Erythroblast (primary cell): Measurements from ENCODE around the gene COL6A3.

Experiments
- DNase-seq, 2 experiments: peaks; one replicate each; lab custom pipeline; 2025; lab: John Stamatoyannopoulos, UW
- GATA1 ChIP-seq: IDR thresholded peaks from 2 replicates; pipeline ENCODE4 v1.6.1; 2011; ENCODE audit warnings: low read depth, mild to moderate bottlenecking, control low read depth, low read length, moderate library complexity
- POLR2A ChIP-seq: IDR thresholded peaks from 2 replicates; pipeline ENCODE4 v1.6.1; 2011; ENCODE audit warnings: mild to moderate bottlenecking, low read length

COL6A3 gene, protein sequence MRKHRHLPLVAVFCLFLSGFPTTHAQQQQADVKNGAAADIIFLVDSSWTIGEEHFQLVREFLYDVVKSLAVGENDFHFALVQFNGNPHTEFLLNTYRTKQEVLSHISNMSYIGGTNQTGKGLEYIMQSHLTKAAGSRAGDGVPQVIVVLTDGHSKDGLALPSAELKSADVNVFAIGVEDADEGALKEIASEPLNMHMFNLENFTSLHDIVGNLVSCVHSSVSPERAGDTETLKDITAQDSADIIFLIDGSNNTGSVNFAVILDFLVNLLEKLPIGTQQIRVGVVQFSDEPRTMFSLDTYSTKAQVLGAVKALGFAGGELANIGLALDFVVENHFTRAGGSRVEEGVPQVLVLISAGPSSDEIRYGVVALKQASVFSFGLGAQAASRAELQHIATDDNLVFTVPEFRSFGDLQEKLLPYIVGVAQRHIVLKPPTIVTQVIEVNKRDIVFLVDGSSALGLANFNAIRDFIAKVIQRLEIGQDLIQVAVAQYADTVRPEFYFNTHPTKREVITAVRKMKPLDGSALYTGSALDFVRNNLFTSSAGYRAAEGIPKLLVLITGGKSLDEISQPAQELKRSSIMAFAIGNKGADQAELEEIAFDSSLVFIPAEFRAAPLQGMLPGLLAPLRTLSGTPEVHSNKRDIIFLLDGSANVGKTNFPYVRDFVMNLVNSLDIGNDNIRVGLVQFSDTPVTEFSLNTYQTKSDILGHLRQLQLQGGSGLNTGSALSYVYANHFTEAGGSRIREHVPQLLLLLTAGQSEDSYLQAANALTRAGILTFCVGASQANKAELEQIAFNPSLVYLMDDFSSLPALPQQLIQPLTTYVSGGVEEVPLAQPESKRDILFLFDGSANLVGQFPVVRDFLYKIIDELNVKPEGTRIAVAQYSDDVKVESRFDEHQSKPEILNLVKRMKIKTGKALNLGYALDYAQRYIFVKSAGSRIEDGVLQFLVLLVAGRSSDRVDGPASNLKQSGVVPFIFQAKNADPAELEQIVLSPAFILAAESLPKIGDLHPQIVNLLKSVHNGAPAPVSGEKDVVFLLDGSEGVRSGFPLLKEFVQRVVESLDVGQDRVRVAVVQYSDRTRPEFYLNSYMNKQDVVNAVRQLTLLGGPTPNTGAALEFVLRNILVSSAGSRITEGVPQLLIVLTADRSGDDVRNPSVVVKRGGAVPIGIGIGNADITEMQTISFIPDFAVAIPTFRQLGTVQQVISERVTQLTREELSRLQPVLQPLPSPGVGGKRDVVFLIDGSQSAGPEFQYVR (N-terminal part only)

DNA sequence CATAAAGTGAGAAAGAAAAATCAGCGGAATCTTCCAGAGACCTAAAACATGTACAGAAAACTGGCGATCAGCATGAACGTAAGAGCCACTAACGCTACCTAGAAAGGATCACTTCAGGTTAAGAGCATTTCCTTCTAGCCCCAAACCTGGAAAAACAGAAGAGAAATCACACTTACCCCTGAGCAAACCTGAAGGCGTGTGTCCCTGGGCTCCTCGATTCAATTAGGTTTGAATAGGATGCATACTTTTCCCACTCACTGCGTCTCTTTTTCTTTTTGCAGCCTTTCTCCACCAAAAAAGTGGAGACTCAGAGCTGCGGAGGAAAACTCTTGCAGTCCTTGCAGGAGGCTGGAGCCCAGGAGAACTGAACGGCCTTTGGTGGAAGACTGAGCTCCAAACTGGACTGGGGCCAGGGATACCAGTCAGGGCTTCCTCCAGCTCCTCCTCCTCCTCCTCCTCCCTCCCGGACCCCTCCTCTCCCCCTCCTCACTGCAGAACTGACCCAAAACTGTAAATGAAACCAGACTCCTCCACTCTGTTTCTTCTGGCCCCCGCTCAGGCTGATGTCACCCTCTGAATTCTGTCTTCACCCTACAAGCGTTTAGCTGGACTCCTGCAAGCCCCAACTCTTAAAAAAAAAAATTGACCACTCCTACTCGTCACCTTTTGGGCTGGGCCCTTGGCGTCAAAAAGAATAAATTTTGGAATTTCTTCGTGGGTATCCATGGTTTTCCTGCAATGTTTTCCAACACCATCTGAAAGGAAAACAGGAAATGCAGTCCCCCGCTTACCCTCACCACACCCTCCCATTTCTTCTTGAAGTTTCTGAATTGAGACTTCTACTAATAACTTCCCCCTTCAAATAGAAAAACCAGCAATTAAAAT lies at the start of gene COL6A3:
TSS of gene COL6A3 (minus strand) at position 388 of the 885 bp plus-strand sequence. CDS start 17,347 bp downstream, outside the sequence.
- no peak for TF ChIP-seq GATA1
- no peak for TF ChIP-seq POLR2A
- DNase-seq = no peak

DNA sequence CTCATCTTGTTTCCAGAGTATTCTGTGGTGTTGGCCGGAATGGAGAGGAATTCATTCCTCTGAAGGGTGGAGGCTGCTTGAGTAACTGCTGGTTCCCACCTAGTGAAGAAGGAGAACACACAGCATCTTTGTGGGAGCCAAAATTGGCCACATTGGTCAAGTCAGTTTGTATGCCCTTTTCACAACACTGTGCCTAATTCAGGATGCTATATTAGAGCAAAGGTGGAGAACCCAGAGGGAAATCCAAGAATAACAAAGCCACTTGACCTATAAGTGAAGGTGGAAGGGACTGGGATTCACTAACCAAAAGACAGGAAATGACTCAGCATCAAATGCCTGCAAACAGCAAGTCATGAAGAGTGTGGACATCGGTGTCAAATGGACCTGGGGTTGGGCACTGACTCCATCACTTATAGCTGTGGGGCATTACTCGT lies 45.8 kb upstream of the COL6A3 start:
- TF ChIP-seq GATA1 = no peak
- no peak for TF ChIP-seq POLR2A
- DNase-seq = peak in 1 of 2 experiments; percentile 4

DNA sequence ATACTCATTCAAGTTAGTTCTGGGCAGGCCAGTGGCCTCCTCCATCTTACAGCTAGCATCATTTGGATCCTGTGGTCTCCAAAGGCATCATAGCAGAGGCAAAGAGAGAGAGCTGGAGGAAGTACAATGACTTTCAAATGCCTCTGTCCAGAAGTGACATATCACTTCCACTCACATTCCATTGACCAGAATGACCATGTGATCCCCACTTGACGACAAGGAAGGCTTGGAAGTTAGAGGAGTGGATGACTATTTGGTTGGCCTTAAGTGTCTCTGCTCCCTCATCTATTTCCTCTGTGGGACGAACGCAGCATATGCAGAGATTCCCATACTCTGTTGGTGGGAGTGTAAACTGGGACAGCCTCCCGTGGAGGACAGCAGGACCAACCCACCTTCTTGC lies 45.3 kb upstream of the COL6A3 start:
- TF ChIP-seq POLR2A (no peak), GATA1 (no peak)
- no peak for DNase-seq

DNA sequence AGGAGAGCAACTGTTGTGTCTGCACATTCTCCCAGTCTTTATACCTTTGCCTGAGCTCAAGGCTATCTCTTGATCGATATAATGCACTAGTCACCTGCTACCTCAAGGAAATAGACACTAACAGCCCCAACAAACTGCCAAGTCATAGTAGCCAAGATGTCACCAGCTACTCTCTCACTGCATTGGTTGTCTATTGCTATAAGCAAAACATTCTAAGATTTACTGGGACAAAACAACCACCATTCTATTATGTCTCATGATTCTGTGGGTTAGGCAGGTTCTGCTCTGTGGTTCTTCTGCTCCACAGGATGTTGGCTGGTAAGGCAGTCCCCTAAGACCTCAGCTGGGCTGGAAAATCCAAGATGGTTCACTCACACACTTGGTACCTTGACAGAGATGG lies 44.6 kb upstream of the COL6A3 start:
- TF ChIP-seq POLR2A = no peak
- no peak for TF ChIP-seq GATA1
- no peak for DNase-seq

DNA sequence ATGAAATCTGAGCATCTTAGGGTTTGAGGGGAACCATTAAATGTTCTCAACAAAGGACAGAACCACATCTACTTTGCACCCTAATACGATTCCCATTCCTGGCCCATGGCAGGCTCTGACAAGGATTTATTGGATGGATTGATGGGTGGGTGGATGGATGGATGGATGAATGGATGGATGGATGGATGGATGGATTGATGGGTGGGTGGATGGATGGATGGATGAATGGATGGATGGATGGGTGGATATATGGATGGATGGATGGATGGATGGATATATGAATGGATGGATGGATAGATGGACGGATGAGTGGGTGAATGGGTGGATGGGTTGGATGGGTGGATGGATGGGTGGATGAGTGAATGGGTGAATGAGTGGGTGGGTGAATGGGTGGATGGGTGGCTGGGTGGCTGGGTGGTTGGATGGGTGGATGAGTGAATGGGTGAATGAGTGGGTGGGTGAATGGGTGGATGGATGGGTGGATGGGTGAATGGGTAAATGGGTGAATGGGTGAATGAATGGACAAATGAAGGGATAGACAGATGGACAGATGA lies 43.5 kb upstream of the COL6A3 start:
- TF ChIP-seq GATA1 (no peak), POLR2A (no peak)
- no peak for DNase-seq

DNA sequence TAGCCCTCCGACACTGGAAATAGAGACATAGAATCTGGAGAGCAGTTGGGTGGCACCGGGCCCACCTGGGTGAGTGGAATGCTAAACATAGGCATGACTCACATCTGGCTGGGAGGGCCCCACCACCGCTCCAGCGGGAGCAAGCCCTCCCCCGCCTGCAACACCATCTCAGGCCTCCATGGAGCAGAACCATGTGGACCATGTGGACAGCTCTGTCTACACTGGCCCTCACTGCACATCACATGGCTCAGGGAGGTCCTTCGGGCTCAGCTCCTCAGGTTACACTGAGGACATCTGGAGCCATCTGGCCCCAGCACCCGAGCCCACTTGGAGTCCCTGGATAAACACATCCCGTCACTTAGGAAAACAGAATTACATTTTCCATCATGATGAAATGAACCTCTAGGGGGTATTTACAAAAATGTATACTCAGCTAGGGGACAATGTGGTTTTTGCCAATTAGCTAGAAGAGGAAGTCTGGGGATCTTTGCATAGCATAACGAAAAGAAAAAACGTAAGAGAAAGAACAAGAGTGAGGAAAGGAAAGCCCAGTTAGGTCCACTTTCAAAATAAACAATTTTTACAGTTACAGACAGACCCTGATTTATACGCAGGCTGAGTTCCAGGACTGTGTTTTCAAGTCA lies 42.4 kb upstream of the COL6A3 start:
- DNase-seq = no peak
- TF ChIP-seq GATA1 = no peak

DNA sequence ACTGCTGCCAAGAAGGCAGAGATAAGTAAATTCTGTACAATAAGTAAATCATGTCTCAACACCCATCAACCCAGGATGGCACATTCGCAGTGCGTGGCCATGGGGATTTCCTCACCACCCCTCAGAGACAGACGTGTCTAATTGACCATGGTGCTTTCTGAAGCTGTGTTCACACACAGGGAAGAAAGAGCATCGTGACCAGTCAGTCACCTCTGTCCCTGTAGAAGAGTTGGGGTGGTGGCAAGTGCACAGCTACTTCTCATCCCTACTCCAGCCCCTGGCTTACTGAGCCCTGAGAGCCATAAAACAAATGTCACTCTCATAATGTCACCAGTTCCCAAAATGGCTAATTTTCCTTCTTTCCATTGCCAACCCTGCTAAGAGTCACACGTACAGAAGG lies 41.8 kb upstream of the COL6A3 start:
- no peak for TF ChIP-seq GATA1
- TF ChIP-seq POLR2A = no peak
- no peak for DNase-seq

DNA sequence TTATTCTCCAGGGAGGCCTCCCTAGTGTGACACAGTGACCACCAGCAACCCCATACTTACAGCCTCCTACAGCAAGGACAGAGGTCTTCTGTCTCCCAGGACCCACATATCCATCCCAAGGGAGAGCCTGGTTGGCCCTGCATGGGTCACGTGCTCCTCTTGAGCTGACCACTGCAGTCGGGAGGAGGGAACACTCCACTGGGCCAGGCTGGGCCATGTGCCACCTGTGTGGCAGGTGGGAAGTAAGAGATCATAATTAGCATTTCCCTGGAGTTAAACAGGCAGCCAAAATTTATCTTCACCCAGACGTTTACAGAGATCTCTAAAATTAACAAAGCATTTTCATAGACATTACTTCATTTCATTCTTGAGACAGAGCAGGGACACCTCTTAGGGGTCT lies 39.7 kb upstream of the COL6A3 start:
- TF ChIP-seq GATA1 = no peak
- no peak for TF ChIP-seq POLR2A
- no peak for DNase-seq

DNA sequence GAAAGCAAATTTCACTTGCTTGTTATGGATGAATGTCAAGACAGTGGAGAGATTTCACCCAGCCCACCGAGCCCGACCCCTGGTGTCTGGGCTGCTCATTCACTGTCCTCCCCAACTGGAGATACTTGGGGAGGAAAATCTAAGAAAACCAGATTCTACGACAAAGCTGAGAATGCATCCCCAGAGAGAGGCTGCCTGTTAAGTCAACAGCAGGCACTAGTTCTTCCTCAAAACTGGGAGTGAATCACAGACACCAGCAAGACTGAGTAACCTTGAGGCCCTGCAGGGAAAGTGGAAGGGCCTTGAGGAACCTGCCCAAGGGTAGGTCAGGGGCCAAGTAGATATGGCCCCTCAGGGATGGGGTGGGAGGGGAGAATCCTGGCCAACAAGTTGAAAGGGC lies 38.9 kb upstream of the COL6A3 start:
- TF ChIP-seq POLR2A = no peak
- TF ChIP-seq GATA1 = no peak
- DNase-seq = no peak

DNA sequence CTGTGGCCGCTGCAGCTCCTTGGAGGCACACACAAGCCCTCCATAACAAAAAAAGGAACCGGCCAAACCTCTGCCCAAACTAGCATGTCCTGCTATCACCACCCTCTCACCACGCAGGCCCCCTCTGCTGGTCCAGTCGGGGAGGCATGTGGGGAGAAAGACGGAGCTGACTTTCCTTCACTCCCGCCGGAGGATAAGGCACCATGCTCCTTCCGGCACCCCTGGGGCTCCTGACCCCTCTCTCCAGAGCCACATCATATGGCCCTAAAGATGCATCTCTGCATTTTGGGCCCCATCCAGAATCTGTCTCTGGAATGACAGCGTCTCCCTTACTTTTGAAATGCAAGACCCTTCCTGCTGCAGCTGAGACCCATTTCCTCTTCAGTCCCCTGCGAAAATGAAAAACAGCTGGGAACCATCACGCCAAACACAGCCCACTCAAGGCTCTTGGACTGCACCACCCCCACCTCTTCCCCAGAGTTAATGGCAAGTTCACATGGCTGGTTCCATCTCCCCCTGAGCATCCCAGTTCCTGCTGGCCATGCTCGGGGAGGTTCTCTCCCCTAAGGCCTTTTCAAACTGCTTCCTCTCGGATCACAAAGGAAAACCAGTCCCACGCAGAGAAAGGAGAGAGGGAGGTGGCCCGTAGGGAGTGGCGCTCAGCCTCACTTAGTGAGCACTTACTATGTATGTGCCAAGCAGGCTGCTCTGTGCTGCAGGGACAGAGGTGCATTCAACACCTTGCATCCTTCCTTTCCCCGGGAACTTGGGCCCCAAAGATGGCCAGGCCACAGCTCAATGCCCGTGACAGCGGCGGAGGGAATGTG lies 37.9 kb upstream of the COL6A3 start:
- no peak for DNase-seq
- TF ChIP-seq GATA1 = no peak
- no peak for TF ChIP-seq POLR2A

DNA sequence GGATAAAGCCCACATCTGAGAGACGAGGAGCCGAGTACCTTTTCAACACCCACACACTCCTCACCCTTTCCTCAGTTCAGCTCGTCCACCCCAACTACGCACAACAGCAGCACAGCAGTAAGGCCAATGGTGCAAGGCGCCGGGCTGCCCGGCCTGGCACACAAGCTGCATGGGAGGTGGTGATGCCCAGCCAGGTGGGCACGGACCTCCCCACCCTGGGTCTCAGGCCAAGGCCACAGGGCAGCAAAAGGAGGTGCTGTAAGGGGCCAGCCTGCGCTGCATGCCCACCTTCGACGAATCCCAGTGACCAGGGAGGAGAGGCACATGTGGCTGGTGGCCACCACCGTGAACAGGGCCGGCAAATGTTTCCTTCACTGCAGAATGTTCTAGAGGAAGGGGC lies 36.6 kb upstream of the COL6A3 start:
- no peak for TF ChIP-seq GATA1
- no peak for TF ChIP-seq POLR2A
- DNase-seq = no peak
